KMS-11 (cell line): ENCODE results near the gene RAB1B.

Experiments used
- H2AFZ ChIP-seq: fragments of 200-600 bp; sonication (generic); 2 replicates; pipeline ENCODE4 v1.6.1; 2016; ENCODE audit warnings: antibody characterized with exemption, mixed run types, low read depth
- H3K27ac ChIP-seq: fragments of 200-600 bp; sonication (generic); 2 replicates; pipeline ENCODE4 v1.6.1; 2016; ENCODE audit warnings: mild to moderate bottlenecking, mixed run types
- H3K27me3 ChIP-seq: fragments of 200-600 bp; sonication (generic); 2 replicates; pipeline ENCODE4 v1.6.1; 2017; ENCODE audit warnings: mild to moderate bottlenecking, low read depth, mixed run types, moderate library complexity; ENCODE audit not compliant: insufficient read depth
- H3K36me3 ChIP-seq: fragments of 200-600 bp; sonication (generic); 2 replicates; pipeline ENCODE4 v1.6.1; 2017; ENCODE audit warnings: mild to moderate bottlenecking, mixed run types; ENCODE audit not compliant: insufficient read depth
- H3K4me1 ChIP-seq: fragments of 200-600 bp; sonication (generic); 2 replicates; pipeline ENCODE4 v1.6.1; 2016; ENCODE audit warnings: mild to moderate bottlenecking, low read depth, mixed run types; ENCODE audit not compliant: poor library complexity, severe bottlenecking
- H3K4me2 ChIP-seq: fragments of 200-600 bp; sonication (generic); 2 replicates; pipeline ENCODE4 v1.7.0; 2016; ENCODE audit warnings: mild to moderate bottlenecking, mixed run types
- H3K4me3 ChIP-seq: fragments of 200-600 bp; sonication (generic); IDR thresholded peaks from 2 replicates; pipeline ENCODE4 v1.6.1; 2017; ENCODE audit warnings: low read depth, low read length, mixed read lengths; ENCODE audit not compliant: insufficient read depth
- H3K79me2 ChIP-seq: fragments of 200-600 bp; sonication (generic); 2 replicates; pipeline ENCODE4 v1.6.1; 2016; ENCODE audit warnings: low read depth, mixed run types; ENCODE audit not compliant: insufficient read depth
- H3K9ac ChIP-seq: fragments of 200-600 bp; sonication (generic); 2 replicates; pipeline ENCODE4 v1.6.1; 2016; ENCODE audit warnings: mild to moderate bottlenecking, mixed run types
- H4K20me1 ChIP-seq: fragments of 200-600 bp; sonication (generic); 2 replicates; pipeline ENCODE4 v1.6.1; 2016; ENCODE audit warnings: mild to moderate bottlenecking, mixed run types; ENCODE audit not compliant: insufficient read depth
- CTCF ChIP-seq: fragments of 200-600 bp; sonication (generic); conservative IDR thresholded peaks from 2 replicates; pipeline ENCODE4 v1.6.1; 2017; ENCODE audit warnings: low read depth, mild to moderate bottlenecking, antibody characterized with exemption, low read length, moderate library complexity, mixed read lengths

The RAB1B gene

DNA sequence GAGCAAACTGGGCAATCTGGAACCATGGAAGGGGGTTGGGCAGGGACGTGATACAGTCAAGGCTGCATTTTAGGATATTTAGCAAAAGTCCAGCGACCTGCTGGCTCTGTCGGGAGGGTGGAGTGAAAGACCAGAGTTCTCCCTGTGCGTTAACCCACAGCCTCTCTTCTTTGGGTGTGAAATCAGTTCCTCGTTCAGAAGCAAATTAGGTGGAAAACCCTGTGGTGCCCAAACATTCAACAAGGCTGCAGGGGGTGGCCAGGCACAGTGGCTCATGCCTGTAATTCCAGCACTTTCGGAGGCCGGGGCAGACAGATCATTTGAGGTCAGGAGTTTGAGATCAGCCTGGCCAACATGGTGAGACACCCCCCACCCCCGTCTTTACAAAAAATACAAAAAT is 29.2 kb downstream of the RAB1B start:
- Histone ChIP-seq H3K4me2 (no peak overlapping the region), H3K36me3 (no peaks in the 10 kb centered on the region), H3K4me1 (no peaks in the 10 kb centered on the region)

DNA sequence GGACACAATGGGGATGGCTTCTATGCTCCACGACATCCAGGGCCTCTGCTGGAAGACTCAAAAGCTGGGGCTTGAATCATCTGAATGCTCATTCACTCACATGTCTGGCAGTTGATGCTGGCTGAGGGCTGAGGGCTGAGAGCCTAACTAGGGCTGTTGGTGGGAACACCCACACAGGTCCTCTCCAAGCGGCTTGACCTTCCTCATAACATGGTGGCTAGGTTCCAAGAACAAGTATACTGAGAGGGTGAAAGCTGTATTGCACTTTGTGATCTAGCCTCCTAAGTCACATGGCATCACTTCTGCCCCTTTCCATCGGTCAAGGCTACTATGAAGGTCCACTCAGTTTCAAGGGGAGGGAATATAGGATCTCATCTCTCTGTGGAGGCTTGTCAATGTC is 30.7 kb downstream of the RAB1B start:
- Histone ChIP-seq H3K27ac (no peak overlapping the region), H3K4me1 (no peaks in the 10 kb centered on the region), H3K4me2 (no peak overlapping the region), H3K9ac (no peak overlapping the region), H3K27me3 (peaks cover 30% of the 10 kb centered on the region), H2AFZ (no peak overlapping the region), H3K36me3 (no peaks in the 10 kb centered on the region), H3K79me2 (no peaks in the 10 kb centered on the region), H4K20me1 (no peaks in the 10 kb centered on the region), H3K4me3 (no peak overlapping the region)
- no peak for TF ChIP-seq CTCF

More for the DNA sequence above, 29.2 kb downstream of the RAB1B start:
- H3K79me2 ChIP-seq = no peaks in the 10 kb centered on the region
- no peaks in the 10 kb centered on the region for H4K20me1 ChIP-seq
- H3K27me3 ChIP-seq = peaks cover 35% of the 10 kb centered on the region
- no peak overlapping the region for H3K27ac ChIP-seq
- TF ChIP-seq CTCF = no peak
- no peak overlapping the region for H3K9ac ChIP-seq
- H3K4me3 ChIP-seq = no peak overlapping the region
- no peak overlapping the region for H2AFZ ChIP-seq

DNA sequence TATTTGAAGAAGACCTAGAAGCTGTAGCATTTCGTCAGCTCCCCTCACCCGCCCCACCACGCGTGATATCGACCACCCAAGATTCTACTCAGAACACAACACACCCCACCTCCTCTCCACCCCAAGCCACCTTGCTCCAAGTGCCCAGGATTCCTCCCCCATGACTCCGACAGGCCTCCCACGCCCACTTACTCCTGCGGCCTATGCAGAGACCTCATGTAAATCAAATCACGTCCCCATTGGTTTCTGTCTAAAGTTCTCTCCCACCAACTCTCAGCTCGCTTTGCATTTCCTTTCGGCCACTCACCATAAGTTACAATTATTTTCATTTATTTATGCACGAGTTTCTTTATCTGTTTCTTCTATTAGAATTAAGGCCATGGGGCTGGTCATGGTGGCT is 34.2 kb downstream of the RAB1B start:
- Histone ChIP-seq H3K9ac (no peak overlapping the region), H3K4me3 (no peak overlapping the region), H3K79me2 (no peaks in the 10 kb centered on the region), H3K27me3 (peaks cover 19% of the 10 kb centered on the region; the same call in 1 of the 2 replicates), H3K4me1 (no peaks in the 10 kb centered on the region), H2AFZ (no peak overlapping the region), H3K4me2 (no peak overlapping the region), H3K27ac (no peak overlapping the region), H4K20me1 (no peaks in the 10 kb centered on the region), H3K36me3 (no peaks in the 10 kb centered on the region)
- no peak for TF ChIP-seq CTCF

GRCh38 chr11:66309475-66309874 is 41.0 kb downstream of the RAB1B start:
- Histone ChIP-seq H4K20me1 (no peaks in the 10 kb centered on the region), H3K27me3 (peaks cover 12% of the 10 kb centered on the region; the same call in 1 of the 2 replicates), H3K36me3 (no peaks in the 10 kb centered on the region), H3K4me1 (peaks cover 4% of the 10 kb centered on the region), H3K9ac (no peak overlapping the region), H2AFZ (no peak overlapping the region), H3K4me2 (no peak overlapping the region), H3K79me2 (no peaks in the 10 kb centered on the region), H3K27ac (no peak overlapping the region), H3K4me3 (no peak overlapping the region)
- TF ChIP-seq CTCF = no peak
